Fibroblast of lung (primary cell): Measurements from ENCODE around the gene CCNK. TPM values are rescaled to one million over a fixed set of nuclear protein-coding genes. Genes with fewer than 3 reads are reported as not detected.

ENCODE experiments used
- DNase-seq, 2 donors: peaks; one replicate each; pipeline versions ENCODE4 v3.0.0 to v3.0.0-alpha.2; 2010; ENCODE audit warnings: low read depth in 2 of 2
- H2AFZ ChIP-seq: 2 replicates; pipeline ENCODE4 v1.5.1; 2012; ENCODE audit warnings: low read length, control low read depth, inconsistent platforms
- H3K27ac ChIP-seq: 2 replicates; pipeline ENCODE4 v1.5.1; 2011; ENCODE audit warnings: low read length, control low read depth; ENCODE audit not compliant: insufficient read depth
- H3K27me3 ChIP-seq: 2 replicates; pipeline ENCODE4 v1.5.1; 2011; ENCODE audit warnings: mild to moderate bottlenecking, low read length; ENCODE audit not compliant: control insufficient read depth, insufficient read depth
- H3K36me3 ChIP-seq: 2 replicates; pipeline ENCODE4 v1.5.1; 2011; ENCODE audit warnings: low read length; ENCODE audit not compliant: control insufficient read depth, insufficient read depth
- H3K4me1 ChIP-seq: 2 replicates; pipeline ENCODE4 v1.5.1; 2011; ENCODE audit warnings: low read length; ENCODE audit not compliant: control insufficient read depth, insufficient read depth; ENCODE audit errors: extremely low read depth
- H3K4me2 ChIP-seq: 2 replicates; pipeline ENCODE4 v1.5.1; 2011; ENCODE audit warnings: low read length, control low read depth; ENCODE audit not compliant: insufficient read depth; ENCODE audit errors: extremely low read depth
- H3K4me3 ChIP-seq, 4 experiments: fragments of 200-600 bp in 1 of 4; sonication (generic) in 1 of 4; replicated peaks in 1 of 4; 2 replicates each; pipeline ENCODE4 v1.5.1; 2011 to 2016; ENCODE audit warnings: low read length in 4 of 4, low read depth in 3 of 4, mild to moderate bottlenecking in 3 of 4, control low read depth in 2 of 4, inconsistent platforms in 1 of 4, mixed read lengths in 1 of 4; ENCODE audit not compliant: insufficient read depth in 1 of 4; ENCODE audit errors: control extremely low read depth in 1 of 4
- H3K79me2 ChIP-seq: 2 replicates; pipeline ENCODE4 v1.5.1; 2012; ENCODE audit warnings: mild to moderate bottlenecking, low read length, inconsistent platforms; ENCODE audit not compliant: control insufficient read depth, insufficient read depth
- H3K9ac ChIP-seq: 2 replicates; pipeline ENCODE4 v1.5.1; 2011; ENCODE audit warnings: mild to moderate bottlenecking, low read length, control low read depth; ENCODE audit not compliant: insufficient read depth
- H3K9me3 ChIP-seq: 2 replicates; pipeline ENCODE4 v1.5.1; 2012; ENCODE audit warnings: low read depth, low read length; ENCODE audit not compliant: control insufficient read depth, insufficient read depth
- H4K20me1 ChIP-seq: 2 replicates; pipeline ENCODE4 v1.5.1; 2011; ENCODE audit warnings: low read length; ENCODE audit not compliant: control insufficient read depth, insufficient read depth; ENCODE audit errors: extremely low read depth
- EZH2 ChIP-seq: IDR thresholded peaks from 2 replicates; pipeline ENCODE4 v1.5.1; 2012; ENCODE audit warnings: low read length, control low read depth, mild to moderate bottlenecking; ENCODE audit errors: missing control alignments
- polyA plus RNA-seq, 2 donors: library from polyadenylated mRNA; depleted of rRNA in 1 of 2; stranded (reverse) in 1 of 2; unstranded in 1 of 2; fragments of >200 nt; gene quantifications; 2 replicates each; pipeline ENCODE4 v1.2.1, GENCODE V29; 2011 to 2012; ENCODE audit warnings: missing spikeins in 1 of 2
- total RNA-seq: library from RNA; depleted of rRNA; stranded (reverse); fragments of >200 nt; gene quantifications from 2 replicates; pipeline ENCODE4 v1.2.1, GENCODE V29; 2014
- TF ChIP-seq, protein P1 (sequence below), 2 donors: IDR thresholded peaks in 1 of 2; conservative IDR thresholded peaks in 1 of 2; 1 replicate in 1 of 2; 2 replicates in 1 of 2; pipeline ENCODE4 v1.5.1; 2011 to 2012; ENCODE audit warnings: low read length in 2 of 2, control low read depth in 1 of 2, inconsistent platforms in 1 of 2, low read depth in 1 of 2, mild to moderate bottlenecking in 1 of 2

Gene CCNK
- total and polyA plus RNA-seq, 2 donors (not counting 1 experiment from before 2014, with no cell fraction given): 7.3 to 51.0 TPM

DNA sequence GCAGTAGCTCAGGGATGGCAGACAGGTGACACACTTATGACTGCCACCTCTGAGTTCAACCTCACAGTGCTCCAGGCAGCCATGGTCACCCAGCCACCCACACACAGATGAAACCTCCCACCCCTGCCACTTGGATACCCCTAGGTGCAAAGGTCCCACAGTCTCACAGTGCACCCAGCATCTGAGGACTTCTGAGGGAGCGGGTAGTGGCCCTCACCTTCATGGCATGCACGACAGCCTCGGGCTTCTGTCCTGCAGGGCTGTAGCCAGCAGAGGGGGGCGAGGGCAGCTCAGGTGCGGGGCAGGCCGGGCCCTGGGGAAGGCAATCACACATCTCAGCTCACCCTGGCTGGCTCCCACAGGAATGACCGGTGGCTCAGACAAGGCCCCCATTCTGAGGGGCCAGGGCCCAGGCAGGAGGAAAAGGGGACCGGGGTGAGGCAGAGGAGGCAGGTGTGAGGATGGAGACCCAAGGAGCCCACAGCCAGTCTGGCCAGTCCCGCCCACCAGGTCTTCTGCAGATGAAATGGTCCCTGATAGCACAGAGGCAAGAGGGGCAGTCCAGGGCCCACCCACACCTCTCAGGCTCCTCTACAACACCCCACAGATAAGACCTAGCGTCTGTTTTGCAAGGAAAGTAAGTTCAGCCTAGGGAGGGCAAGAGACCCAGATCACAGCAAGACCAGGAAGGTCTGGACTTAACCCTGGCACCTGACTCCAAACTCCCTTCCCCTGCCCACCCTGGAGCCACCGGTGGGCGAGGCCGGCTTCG is 35.8 kb downstream of the CCNK start:
- Histone ChIP-seq H3K79me2 (no peaks in the 10 kb centered on the region), H3K36me3 (peaks cover 10% of the 10 kb centered on the region), H3K27me3 (no peaks in the 10 kb centered on the region), H4K20me1 (no peaks in the 10 kb centered on the region), H2AFZ (no peak overlapping the region), H3K4me2 (no peak overlapping the region), H3K4me3 (no peak overlapping the region), H3K9ac (no peak overlapping the region), H3K4me1 (peaks cover 1% of the 10 kb centered on the region), H3K27ac (no peak overlapping the region), H3K9me3 (no peaks in the 10 kb centered on the region)
- no peak for DNase-seq
- TF ChIP-seq, protein P1, sequence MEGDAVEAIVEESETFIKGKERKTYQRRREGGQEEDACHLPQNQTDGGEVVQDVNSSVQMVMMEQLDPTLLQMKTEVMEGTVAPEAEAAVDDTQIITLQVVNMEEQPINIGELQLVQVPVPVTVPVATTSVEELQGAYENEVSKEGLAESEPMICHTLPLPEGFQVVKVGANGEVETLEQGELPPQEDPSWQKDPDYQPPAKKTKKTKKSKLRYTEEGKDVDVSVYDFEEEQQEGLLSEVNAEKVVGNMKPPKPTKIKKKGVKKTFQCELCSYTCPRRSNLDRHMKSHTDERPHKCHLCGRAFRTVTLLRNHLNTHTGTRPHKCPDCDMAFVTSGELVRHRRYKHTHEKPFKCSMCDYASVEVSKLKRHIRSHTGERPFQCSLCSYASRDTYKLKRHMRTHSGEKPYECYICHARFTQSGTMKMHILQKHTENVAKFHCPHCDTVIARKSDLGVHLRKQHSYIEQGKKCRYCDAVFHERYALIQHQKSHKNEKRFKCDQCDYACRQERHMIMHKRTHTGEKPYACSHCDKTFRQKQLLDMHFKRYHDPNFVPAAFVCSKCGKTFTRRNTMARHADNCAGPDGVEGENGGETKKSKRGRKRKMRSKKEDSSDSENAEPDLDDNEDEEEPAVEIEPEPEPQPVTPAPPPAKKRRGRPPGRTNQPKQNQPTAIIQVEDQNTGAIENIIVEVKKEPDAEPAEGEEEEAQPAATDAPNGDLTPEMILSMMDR (conservative IDR thresholded peaks at IDR 0.05 in 1 of 2, IDR thresholded peaks at IDR 0.05 in 1 of 2; ENCODE audit: low read depth in 1 of 2, low read length in 2 of 2): no peak
- no peak for TF ChIP-seq EZH2

DNA sequence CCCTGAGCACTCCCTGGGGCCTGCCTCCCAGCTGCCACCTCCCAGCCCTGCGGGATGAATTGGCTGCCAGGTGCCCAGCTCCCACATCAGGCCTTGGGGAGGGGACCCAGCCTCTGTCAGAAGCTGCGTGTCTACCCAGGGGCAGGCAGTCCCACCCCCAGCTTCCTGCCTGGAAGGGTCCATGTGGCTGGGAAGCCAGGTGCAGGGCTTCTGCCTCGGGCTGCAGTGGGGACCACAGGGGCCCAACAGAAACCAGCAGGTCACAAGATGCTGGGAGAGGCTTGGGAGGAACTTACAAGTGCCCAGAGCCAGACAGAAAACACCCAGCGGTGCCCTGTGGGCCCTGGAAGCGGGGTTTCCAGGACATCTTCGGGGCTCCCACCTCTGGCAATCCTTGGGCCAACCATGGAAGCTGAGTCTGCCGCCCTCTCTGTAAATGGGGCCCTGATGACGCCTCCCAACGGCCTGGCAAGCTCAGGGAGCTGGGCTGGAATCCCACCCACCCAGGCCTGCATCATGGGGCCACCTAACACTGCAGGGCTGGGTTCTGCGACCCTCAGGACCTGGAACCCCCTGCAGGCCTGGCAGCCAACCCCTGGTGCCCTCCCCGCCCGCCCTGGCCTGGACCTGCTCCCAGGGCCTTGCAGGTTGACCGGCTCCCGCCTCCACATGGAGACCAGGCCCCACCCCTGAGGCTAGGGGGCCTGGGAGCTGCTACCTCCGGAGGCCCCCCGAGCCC is 36.6 kb downstream of the CCNK start:
- peaks cover 9% of the 10 kb centered on the region for H3K36me3 ChIP-seq
- DNase-seq: no peak

More for the DNA sequence above, 36.6 kb downstream of the CCNK start:
- Histone ChIP-seq H3K4me2 (no peak overlapping the region), H3K27ac (no peak overlapping the region), H3K4me1 (peaks cover 8% of the 10 kb centered on the region), H3K9me3 (no peaks in the 10 kb centered on the region), H2AFZ (no peak overlapping the region), H4K20me1 (no peaks in the 10 kb centered on the region), H3K9ac (no peak overlapping the region), H3K4me3 (no peak overlapping the region), H3K27me3 (no peaks in the 10 kb centered on the region), H3K79me2 (no peaks in the 10 kb centered on the region)
- TF ChIP-seq, protein P1 (conservative IDR thresholded peaks at IDR 0.05 in 1 of 2, IDR thresholded peaks at IDR 0.05 in 1 of 2; ENCODE audit: low read depth in 1 of 2, low read length in 2 of 2): no peak
- no peak for TF ChIP-seq EZH2
